Smooth muscle cell (in vitro differentiated cells): ENCODE results near the gene KCNK5. TPM values are rescaled to one million over a fixed set of nuclear protein-coding genes. Genes with fewer than 3 reads are reported as not detected.

Experiments used
- DNase-seq: peaks from one replicate; lab custom pipeline; 2025; ENCODE audit not compliant: unreplicated experiment; lab: John Stamatoyannopoulos, UW
- H2AFZ ChIP-seq: fragments of 200-600 bp; sonication (generic); 2 replicates; pipeline ENCODE4 v1.6.0; 2016; ENCODE audit warnings: antibody characterized with exemption, low read depth, mild to moderate bottlenecking
- H3F3A ChIP-seq: fragments of 200-600 bp; sonication (generic); 2 replicates; pipeline ENCODE4 v1.6.0; 2017; ENCODE audit warnings: antibody characterized with exemption, low read depth
- H3K27ac ChIP-seq: fragments of 200-600 bp; sonication (generic); 2 replicates; pipeline ENCODE4 v1.5.1; 2016; ENCODE audit warnings: low read depth, mild to moderate bottlenecking
- H3K27me3 ChIP-seq: fragments of 200-600 bp; sonication (generic); 2 replicates; pipeline ENCODE4 v1.6.1; 2016; ENCODE audit warnings: low read depth, mild to moderate bottlenecking
- H3K36me3 ChIP-seq: fragments of 200-600 bp; sonication (generic); 2 replicates; pipeline ENCODE4 v1.5.1; 2016; ENCODE audit warnings: low read depth
- H3K4me1 ChIP-seq: fragments of 200-600 bp; sonication (generic); 2 replicates; pipeline ENCODE4 v1.5.1; 2016; ENCODE audit warnings: low read depth
- H3K4me2 ChIP-seq: fragments of 200-600 bp; sonication (generic); 2 replicates; pipeline ENCODE4 v1.6.0; 2016; ENCODE audit warnings: mild to moderate bottlenecking
- H3K4me3 ChIP-seq: fragments of 200-600 bp; sonication (generic); 2 replicates; pipeline ENCODE4 v1.5.1; 2016; ENCODE audit warnings: mild to moderate bottlenecking
- H3K79me2 ChIP-seq: fragments of 200-600 bp; sonication (generic); 2 replicates; pipeline ENCODE4 v1.6.0; 2016; ENCODE audit warnings: low read depth, mild to moderate bottlenecking
- H3K9ac ChIP-seq: fragments of 200-600 bp; sonication (generic); 2 replicates; pipeline ENCODE4 v1.6.0; 2016; ENCODE audit warnings: low read depth
- H3K9me3 ChIP-seq: fragments of 200-600 bp; sonication (generic); replicated peaks from 2 replicates; pipeline ENCODE4 v1.5.1; 2016; ENCODE audit warnings: low read depth
- H4K20me1 ChIP-seq: fragments of 200-600 bp; sonication (generic); 2 replicates; pipeline ENCODE4 v1.6.0; 2016; ENCODE audit warnings: low read depth
- whole genome bisulfite sequencing: methylation state at CpG from one replicate; pipeline ENCODE4 v1.1.7; 2016; ENCODE audit warnings: low lambda C conversion rate; 5-methylcytosine and 5-hydroxymethylcytosine counted together
- polyA plus RNA-seq: library from polyadenylated mRNA; unstranded; fragments of >200 nt; fragmentation: Nextera tagmentation; extraction: Ambion mirVana; gene quantifications from 2 replicates; pipeline ENCODE4 v1.2.1, GENCODE V29; 2016
- total RNA-seq: library from RNA; depleted of rRNA; stranded (reverse); fragments of >200 nt; gene quantifications from 2 replicates; pipeline ENCODE4 v1.2.3, GENCODE V29; 2014
- TF ChIP-seq, protein P1 (sequence below): fragments of 200-600 bp; sonication (generic); IDR thresholded peaks from 2 replicates; pipeline ENCODE4 v1.5.1; 2017; ENCODE audit warnings: borderline replicate concordance, mild to moderate bottlenecking, antibody characterized with exemption; ENCODE audit not compliant: insufficient read depth, poor library complexity, severe bottlenecking

Gene KCNK5
- total and polyA plus RNA-seq, 2 experiments from 2014 or later: not detected

DNA sequence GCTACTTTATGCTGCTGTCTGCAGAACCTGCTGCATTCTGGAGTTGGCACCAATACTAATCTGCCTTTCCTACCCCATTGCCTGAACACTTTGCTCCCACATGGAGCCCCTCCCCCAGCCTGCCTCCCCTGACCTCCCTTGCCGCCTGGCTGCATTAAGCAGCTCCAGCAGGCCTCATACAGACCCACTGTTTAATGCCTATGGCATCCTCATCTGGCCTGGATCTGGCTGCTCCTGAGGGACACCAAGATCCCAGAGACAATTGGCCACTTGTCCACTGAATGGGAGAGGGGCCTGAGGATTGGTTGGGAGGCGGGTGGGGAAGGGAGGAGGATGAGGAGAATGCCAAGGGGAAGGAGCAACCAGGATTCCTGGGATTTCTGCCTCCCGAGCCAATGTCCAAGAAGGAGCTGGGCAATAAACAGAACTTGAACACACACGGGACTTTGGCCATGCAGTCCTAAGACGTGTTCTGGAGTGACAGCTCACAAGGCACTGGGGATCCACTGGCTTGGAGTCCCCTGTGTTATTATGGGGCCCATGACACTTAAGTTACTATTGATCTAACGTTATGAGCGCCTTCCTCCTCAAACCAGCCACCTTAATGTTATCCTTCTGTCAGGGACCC is 10.4 kb upstream of the KCNK5 start:
- H3K27ac ChIP-seq: no peak overlapping the region
- no peak overlapping the region for H2AFZ ChIP-seq
- H3K4me3 ChIP-seq: no peak overlapping the region
- H3K9ac ChIP-seq: no peak overlapping the region
- TF ChIP-seq, protein P1, sequence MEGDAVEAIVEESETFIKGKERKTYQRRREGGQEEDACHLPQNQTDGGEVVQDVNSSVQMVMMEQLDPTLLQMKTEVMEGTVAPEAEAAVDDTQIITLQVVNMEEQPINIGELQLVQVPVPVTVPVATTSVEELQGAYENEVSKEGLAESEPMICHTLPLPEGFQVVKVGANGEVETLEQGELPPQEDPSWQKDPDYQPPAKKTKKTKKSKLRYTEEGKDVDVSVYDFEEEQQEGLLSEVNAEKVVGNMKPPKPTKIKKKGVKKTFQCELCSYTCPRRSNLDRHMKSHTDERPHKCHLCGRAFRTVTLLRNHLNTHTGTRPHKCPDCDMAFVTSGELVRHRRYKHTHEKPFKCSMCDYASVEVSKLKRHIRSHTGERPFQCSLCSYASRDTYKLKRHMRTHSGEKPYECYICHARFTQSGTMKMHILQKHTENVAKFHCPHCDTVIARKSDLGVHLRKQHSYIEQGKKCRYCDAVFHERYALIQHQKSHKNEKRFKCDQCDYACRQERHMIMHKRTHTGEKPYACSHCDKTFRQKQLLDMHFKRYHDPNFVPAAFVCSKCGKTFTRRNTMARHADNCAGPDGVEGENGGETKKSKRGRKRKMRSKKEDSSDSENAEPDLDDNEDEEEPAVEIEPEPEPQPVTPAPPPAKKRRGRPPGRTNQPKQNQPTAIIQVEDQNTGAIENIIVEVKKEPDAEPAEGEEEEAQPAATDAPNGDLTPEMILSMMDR: no peak
- DNase-seq: no peak
- no peaks in the 10 kb centered on the region for H3K36me3 ChIP-seq
- WGBS: 72% methylated on average over 7 of the region's 7 CpGs
- no peaks in the 10 kb centered on the region for H3K9me3 ChIP-seq
- H3F3A ChIP-seq: no peaks in the 10 kb centered on the region
- H3K4me2 ChIP-seq: no peak overlapping the region
- no peaks in the 10 kb centered on the region for H3K4me1 ChIP-seq
- no peaks in the 10 kb centered on the region for H4K20me1 ChIP-seq
- H3K79me2 ChIP-seq: no peaks in the 10 kb centered on the region
- no peaks in the 10 kb centered on the region for H3K27me3 ChIP-seq

DNA sequence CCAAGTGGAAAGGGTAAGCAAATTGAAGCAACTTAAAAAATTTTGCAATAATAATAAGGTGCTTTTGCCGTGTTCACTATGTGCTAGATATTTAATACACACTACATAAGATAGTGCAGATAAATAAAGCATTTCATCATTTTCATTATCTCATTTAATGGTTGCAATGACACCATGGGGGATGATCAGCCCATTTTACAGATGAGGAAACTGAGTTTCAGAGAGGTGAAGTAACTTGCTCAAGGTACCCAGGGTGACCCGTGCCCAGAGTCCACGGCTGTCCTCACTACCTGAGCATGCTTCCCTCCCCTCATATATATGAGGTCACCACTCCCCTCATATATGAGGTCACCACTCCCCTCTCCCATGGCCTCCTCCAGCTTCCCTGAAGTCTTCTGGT is 7.5 kb upstream of the KCNK5 start:
- Histone ChIP-seq H3K9me3 (no peaks in the 10 kb centered on the region), H3F3A (no peaks in the 10 kb centered on the region), H3K9ac (no peak overlapping the region), H3K27ac (no peak overlapping the region), H3K4me3 (no peak overlapping the region), H3K36me3 (no peaks in the 10 kb centered on the region), H3K4me2 (no peak overlapping the region), H2AFZ (no peak overlapping the region), H3K4me1 (peaks cover under 1% of the 10 kb centered on the region), H3K27me3 (no peaks in the 10 kb centered on the region), H4K20me1 (no peaks in the 10 kb centered on the region), H3K79me2 (no peaks in the 10 kb centered on the region)
- WGBS: 94% methylated on average over 3 of the region's 3 CpGs
- DNase-seq: no peak
- TF ChIP-seq, protein P1: no peak

- no peaks in the 10 kb centered on the region for H3K9me3 ChIP-seq
- peaks cover 5% of the 10 kb centered on the region for H3F3A ChIP-seq
- no peaks in the 10 kb centered on the region for H3K36me3 ChIP-seq
- H3K79me2 ChIP-seq: no peaks in the 10 kb centered on the region
- DNase-seq: no peak
- H3K27ac ChIP-seq: no peak overlapping the region
- peaks cover 12% of the 10 kb centered on the region for H3K4me1 ChIP-seq
- TF ChIP-seq, protein P1: no peak
- H3K27me3 ChIP-seq: peaks cover 9% of the 10 kb centered on the region
- no peak overlapping the region for H3K4me2 ChIP-seq
- WGBS: 91% methylated on average over 8 of the region's 8 CpGs
- no peaks in the 10 kb centered on the region for H4K20me1 ChIP-seq
- no peak overlapping the region for H2AFZ ChIP-seq
- H3K9ac ChIP-seq: no peak overlapping the region
- H3K4me3 ChIP-seq: no peak overlapping the region
These were observed 4.1 kb upstream of the KCNK5 start for GRCh38 chr6:39233333-39233732.

DNA sequence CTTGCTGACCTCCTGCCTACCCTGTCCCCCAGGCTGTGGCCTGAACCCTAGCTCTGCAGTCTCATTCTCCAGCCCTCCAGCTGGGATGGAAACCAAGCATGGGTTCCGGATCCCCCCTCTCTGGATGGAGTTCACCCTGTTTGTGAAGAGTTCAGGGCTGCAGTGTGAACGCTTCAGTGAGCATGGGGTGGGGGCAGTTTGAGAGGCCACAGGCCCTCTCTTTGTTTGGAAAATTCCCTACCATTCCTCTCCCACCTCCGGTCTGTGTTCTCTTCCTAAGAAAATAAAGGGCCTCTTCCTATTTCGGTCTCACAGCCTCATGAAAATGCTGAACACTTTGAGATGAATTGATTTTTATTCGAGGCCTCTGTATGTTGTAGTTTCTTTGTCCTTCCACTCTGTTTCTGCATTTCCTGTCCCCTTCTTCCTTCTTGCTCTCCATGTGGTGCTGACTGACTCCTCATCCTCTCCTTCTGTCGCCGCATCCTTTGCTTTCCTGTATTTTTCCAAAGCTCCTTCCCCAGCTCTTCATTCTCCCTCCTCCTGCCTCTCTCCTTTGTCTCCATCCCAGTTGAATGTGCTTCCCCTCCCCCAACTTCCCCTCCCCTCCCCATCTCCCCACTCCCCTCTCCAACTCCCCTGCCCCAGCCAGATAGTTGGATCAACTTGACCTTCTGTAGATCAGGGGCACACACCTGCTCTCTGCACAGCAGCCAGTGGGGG is 2.4 kb upstream of the KCNK5 start:
- Histone ChIP-seq H3K4me2 (no peak overlapping the region), H3K36me3 (no peaks in the 10 kb centered on the region), H3K9ac (no peak overlapping the region), H3K79me2 (no peaks in the 10 kb centered on the region), H3K4me1 (peaks cover 12% of the 10 kb centered on the region), H3K27me3 (peaks cover 23% of the 10 kb centered on the region), H2AFZ (no peak overlapping the region), H3K27ac (no peak overlapping the region), H4K20me1 (no peaks in the 10 kb centered on the region), H3K4me3 (no peak overlapping the region), H3F3A (peaks cover 5% of the 10 kb centered on the region), H3K9me3 (no peaks in the 10 kb centered on the region)
- no peak for DNase-seq
- WGBS: 62% methylated on average over 7 of the region's 7 CpGs
- TF ChIP-seq, protein P1: no peak
